ENCODE measurements around the gene MYOM1. TPM values are rescaled to one million over a fixed set of nuclear protein-coding genes. Genes with fewer than 3 reads are reported as not detected.

The MYOM1 gene
- total RNA-seq, 3 donors from 2014 or later, result 3.1 to 6.9 (median 5.9) TPM

GRCh38 chr18:3040881-3041280 is 178.9 kb downstream of the MYOM1 start:
- TF ChIP-seq POLR2A (IDR thresholded peaks at IDR 0.05) (no peak), CTCF (IDR thresholded peaks at IDR 0.05) (no peak), POLR2AphosphoS5 (IDR thresholded peaks at IDR 0.05) (no peak)
- peaks cover 0 to 6% of the 10 kb centered on the region in 2 donors for H3K4me1 ChIP-seq
- no peak overlapping the region for H3K27ac ChIP-seq
- intact Hi-C loops (cut with DNase I; ENCODE audit: low total_unique reads), result no loop called here
- no peak for DNase-seq (ENCODE audit: low spot score in 2 of 2)
- H3K36me3 ChIP-seq, result no peaks in the 10 kb centered on the region
- H3K4me3 ChIP-seq, result no peak overlapping the region
- no peaks in the 10 kb centered on the region for H3K9me3 ChIP-seq
- no peaks in the 10 kb centered on the region for H3K27me3 ChIP-seq

- Histone ChIP-seq H3K36me3 (no peaks in the 10 kb centered on the region), H3K4me3 (no peak overlapping the region), H3K9me3 (no peaks in the 10 kb centered on the region), H3K27me3 (no peaks in the 10 kb centered on the region), H3K4me1 (peaks cover 0 to 3% of the 10 kb centered on the region in 2 donors), H3K27ac (no peak overlapping the region)
- no peak for DNase-seq (ENCODE audit: low spot score in 2 of 2)
- TF ChIP-seq POLR2A (IDR thresholded peaks at IDR 0.05), result no peak
- TF ChIP-seq POLR2AphosphoS5 (IDR thresholded peaks at IDR 0.05), result no peak
- no peak for TF ChIP-seq CTCF (IDR thresholded peaks at IDR 0.05)
- intact Hi-C loops (cut with DNase I; ENCODE audit: low total_unique reads), result no loop called here
Observed at GRCh38 chr18:3040173-3040572, 179.6 kb downstream of the MYOM1 start.

GRCh38 chr18:3037423-3037915 is 182.3 kb downstream of the MYOM1 start:
- no peak overlapping the region for H3K4me3 ChIP-seq
- H3K9me3 ChIP-seq, result no peaks in the 10 kb centered on the region
- no peaks in the 10 kb centered on the region for H3K36me3 ChIP-seq
- no peaks in the 10 kb centered on the region for H3K4me1 ChIP-seq
- intact Hi-C loops (cut with DNase I; ENCODE audit: low total_unique reads), result no loop called here
- no peaks in the 10 kb centered on the region for H3K27me3 ChIP-seq
- peak in 1 of 3 donors; percentile 52 for TF ChIP-seq POLR2AphosphoS5 (IDR thresholded peaks at IDR 0.05)
- no peak for TF ChIP-seq POLR2A (IDR thresholded peaks at IDR 0.05)
- DNase-seq (ENCODE audit: low spot score in 2 of 2), result peak in 1 of 2 donors; percentile 50
- peak overlapping the region; percentile 79 to 84 for H3K27ac ChIP-seq

GRCh38 chr18:3036108-3036507 is 183.7 kb downstream of the MYOM1 start:
- Histone ChIP-seq H3K36me3 (no peaks in the 10 kb centered on the region), H3K27me3 (no peaks in the 10 kb centered on the region), H3K9me3 (no peaks in the 10 kb centered on the region), H3K4me1 (no peaks in the 10 kb centered on the region), H3K27ac (no peak overlapping the region), H3K4me3 (no peak overlapping the region)
- intact Hi-C loops (cut with DNase I; ENCODE audit: low total_unique reads), result no loop called here
- DNase-seq (ENCODE audit: low spot score in 2 of 2), result no peak
- TF ChIP-seq CTCF (IDR thresholded peaks at IDR 0.05) (no peak), POLR2A (IDR thresholded peaks at IDR 0.05) (no peak)

GRCh38 chr18:3035635-3036034 is 184.1 kb downstream of the MYOM1 start:
- Histone ChIP-seq H3K27ac (no peak overlapping the region), H3K4me3 (no peak overlapping the region), H3K4me1 (no peaks in the 10 kb centered on the region), H3K9me3 (no peaks in the 10 kb centered on the region), H3K27me3 (no peaks in the 10 kb centered on the region), H3K36me3 (no peaks in the 10 kb centered on the region)
- TF ChIP-seq POLR2AphosphoS5 (IDR thresholded peaks at IDR 0.05) (no peak), CTCF (IDR thresholded peaks at IDR 0.05) (no peak), POLR2A (IDR thresholded peaks at IDR 0.05) (no peak)
- intact Hi-C loops (cut with DNase I; ENCODE audit: low total_unique reads), result no loop called here
- no peak for DNase-seq (ENCODE audit: low spot score in 2 of 2)

- intact Hi-C loops (cut with DNase I; ENCODE audit: low total_unique reads), result no loop called here
- Histone ChIP-seq H3K4me3 (no peak overlapping the region), H3K36me3 (no peaks in the 10 kb centered on the region), H3K27ac (no peak overlapping the region), H3K27me3 (no peaks in the 10 kb centered on the region), H3K9me3 (no peaks in the 10 kb centered on the region), H3K4me1 (no peaks in the 10 kb centered on the region)
- TF ChIP-seq POLR2A (IDR thresholded peaks at IDR 0.05) (no peak), CTCF (IDR thresholded peaks at IDR 0.05) (no peak), POLR2AphosphoS5 (IDR thresholded peaks at IDR 0.05) (no peak)
- no peak for DNase-seq (ENCODE audit: low spot score in 2 of 2)
Observed at GRCh38 chr18:3032721-3033120, 187.0 kb downstream of the MYOM1 start.
